ENCODE measurements around the gene FAM83C.
"Not testable (repeated sequence)": the region's sequence is repeated elsewhere in the genome, so short reads cannot be mapped to it uniquely, and the experiment has no call there.

FAM83C gene

DNA sequence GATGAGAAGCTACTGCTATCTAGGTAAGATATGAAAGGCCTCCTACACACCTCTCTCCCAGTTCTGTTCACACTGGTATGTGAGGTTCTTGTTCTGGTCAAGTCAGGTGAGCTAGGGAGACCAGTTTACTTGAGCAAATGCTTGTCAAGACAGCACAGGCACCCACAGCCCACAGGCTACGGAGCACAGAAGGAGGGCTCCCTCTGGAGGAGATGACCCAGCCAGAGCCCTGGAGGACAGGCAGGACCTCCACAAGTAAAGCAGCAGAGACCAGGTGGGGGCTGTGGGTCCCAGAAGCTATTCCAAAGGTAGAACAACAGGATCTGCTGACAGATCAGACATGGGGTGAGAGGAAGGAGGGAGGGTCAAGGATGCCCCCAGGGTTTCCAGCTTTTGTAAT is 27.5 kb downstream of the FAM83C start:
- in situ Hi-C loops (cut with MboI; ENCODE audit: low sequenced_read_pairs, unreplicated experiment), result no loop called here
- TF ChIP-seq, protein P1, sequence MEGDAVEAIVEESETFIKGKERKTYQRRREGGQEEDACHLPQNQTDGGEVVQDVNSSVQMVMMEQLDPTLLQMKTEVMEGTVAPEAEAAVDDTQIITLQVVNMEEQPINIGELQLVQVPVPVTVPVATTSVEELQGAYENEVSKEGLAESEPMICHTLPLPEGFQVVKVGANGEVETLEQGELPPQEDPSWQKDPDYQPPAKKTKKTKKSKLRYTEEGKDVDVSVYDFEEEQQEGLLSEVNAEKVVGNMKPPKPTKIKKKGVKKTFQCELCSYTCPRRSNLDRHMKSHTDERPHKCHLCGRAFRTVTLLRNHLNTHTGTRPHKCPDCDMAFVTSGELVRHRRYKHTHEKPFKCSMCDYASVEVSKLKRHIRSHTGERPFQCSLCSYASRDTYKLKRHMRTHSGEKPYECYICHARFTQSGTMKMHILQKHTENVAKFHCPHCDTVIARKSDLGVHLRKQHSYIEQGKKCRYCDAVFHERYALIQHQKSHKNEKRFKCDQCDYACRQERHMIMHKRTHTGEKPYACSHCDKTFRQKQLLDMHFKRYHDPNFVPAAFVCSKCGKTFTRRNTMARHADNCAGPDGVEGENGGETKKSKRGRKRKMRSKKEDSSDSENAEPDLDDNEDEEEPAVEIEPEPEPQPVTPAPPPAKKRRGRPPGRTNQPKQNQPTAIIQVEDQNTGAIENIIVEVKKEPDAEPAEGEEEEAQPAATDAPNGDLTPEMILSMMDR (IDR thresholded peaks at IDR 0.05; ENCODE audit: borderline replicate concordance, control extremely low read depth, extremely low read depth, insufficient read depth, missing control alignments), result no peak
- no peak for DNase-seq (ENCODE audit: low spot score)

DNA sequence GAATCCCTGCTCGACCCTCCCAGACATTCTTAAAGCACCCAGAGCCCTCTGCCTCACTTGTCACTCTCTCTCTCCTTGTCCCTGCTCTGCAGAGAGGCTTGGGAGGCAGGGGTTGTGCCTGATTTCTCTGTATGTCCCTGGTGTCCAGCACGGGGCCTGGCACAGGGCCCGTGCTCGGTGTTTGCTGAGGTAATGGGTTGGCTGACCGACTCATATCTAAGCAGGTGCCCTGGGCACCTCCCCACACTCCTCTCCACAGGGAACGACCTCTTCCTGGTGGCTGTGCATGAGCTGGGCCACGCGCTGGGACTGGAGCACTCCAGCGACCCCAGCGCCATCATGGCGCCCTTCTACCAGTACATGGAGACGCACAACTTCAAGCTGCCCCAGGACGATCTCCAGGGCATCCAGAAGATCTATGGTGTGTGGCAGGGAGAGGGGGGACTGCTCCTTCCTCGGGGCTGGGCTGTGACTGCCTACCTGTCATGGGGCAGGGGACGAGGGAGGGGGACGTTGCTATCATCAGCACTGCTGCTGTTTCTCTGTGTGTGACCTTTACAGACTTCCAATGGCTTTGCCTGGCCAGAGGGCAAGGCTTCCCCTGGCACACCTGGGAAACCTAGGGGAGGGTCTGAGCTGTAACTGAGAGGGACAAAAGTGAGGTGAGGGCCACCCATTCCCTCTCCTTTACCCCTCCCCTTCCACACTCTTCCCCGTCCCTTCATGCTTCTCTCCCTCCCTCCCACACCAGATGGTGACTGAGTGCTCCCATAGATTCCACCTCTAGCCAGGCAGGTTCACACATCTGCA is 28.5 kb downstream of the FAM83C start:
- TF ChIP-seq, protein P1 (IDR thresholded peaks at IDR 0.05; ENCODE audit: borderline replicate concordance, control extremely low read depth, extremely low read depth, insufficient read depth, missing control alignments), result no peak
- in situ Hi-C loops (cut with MboI; ENCODE audit: low sequenced_read_pairs, unreplicated experiment), result no loop called here
- DNase-seq (ENCODE audit: low spot score), result no peak

DNA sequence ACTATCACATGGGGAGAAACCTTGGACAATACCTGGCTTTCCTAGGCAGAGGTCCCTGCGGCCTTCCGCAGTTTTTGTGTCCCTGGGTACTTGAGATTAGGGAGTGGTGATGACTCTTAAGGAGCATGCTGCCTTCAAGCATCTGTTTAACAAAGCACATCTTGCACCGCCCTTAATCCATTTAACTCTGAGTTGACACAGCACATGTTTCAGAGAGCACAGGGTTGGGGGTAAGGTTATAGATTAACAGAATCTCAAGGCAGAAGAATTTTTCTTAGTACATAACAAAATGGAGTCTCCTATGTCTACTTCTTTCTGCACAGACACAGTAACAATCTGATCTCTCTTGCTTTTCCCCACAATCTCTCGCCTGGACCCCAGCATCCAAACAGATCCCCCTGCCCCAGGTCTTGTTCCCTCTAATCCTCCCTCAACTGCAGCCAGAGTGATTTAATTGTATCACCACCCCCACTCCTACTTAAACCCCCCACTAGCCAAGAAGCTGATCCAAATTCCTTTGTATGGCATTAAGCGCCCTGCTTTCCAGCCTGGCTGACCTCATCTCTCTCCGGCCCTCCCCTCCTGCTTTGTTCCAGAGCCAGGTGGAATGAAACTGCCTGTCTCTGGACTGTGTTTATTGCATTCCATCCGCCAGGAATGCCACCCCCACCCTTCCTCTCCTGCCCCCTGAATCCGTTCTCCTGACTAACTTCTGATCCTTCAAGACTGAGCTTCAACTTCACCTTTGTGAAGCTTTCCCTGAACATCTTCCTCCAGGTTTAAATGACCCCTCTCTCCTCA is 29.3 kb downstream of the FAM83C start:
- in situ Hi-C loops (cut with MboI; ENCODE audit: low sequenced_read_pairs, unreplicated experiment); DNase-seq (ENCODE audit: low spot score): not testable (repeated sequence)

DNA sequence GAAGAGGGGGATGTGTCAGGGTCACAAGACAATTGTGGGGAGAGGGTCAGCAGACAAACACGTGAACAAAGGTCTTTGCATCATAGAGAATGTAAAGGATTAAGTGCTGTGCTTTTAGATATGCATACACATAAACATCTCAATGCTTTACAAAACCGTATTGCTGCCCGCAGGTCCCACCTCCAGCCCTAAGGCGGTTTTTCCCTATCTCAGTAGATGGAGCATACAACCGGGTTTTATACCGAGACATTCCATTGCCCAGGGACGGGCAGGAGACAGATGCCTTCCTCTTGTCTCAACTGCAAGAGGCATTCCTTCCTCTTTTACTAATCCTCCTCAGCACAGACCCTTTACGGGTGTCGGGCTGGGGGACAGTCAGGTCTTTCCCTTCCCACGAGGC is 29.9 kb downstream of the FAM83C start:
- in situ Hi-C loops (cut with MboI; ENCODE audit: low sequenced_read_pairs, unreplicated experiment); DNase-seq (ENCODE audit: low spot score): not testable (repeated sequence)

DNA sequence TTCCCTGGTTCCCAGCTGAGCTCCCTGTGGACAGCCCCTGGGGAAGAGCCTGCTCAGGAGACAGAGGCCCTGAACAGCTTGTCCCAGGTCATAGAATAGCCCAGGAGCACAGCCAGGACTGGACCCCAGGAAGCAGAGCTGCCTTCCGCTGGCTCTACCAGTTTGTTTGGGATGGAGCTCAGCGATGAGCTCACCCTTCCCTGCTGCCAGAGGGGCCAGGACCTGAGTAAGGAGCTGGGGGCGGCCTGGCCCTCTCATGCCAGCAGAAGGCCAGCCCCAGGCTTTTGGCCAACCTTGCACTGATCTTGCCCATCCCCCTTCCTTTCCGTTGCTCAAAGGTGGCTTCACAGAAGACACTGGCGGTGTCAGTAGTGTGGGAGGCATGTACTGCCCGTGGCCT is 31.8 kb downstream of the FAM83C start:
- DNase-seq (ENCODE audit: low spot score), result no peak
- TF ChIP-seq, protein P1 (IDR thresholded peaks at IDR 0.05; ENCODE audit: borderline replicate concordance, control extremely low read depth, extremely low read depth, insufficient read depth, missing control alignments), result no peak
- in situ Hi-C loops (cut with MboI; ENCODE audit: low sequenced_read_pairs, unreplicated experiment), result no loop called here

DNA sequence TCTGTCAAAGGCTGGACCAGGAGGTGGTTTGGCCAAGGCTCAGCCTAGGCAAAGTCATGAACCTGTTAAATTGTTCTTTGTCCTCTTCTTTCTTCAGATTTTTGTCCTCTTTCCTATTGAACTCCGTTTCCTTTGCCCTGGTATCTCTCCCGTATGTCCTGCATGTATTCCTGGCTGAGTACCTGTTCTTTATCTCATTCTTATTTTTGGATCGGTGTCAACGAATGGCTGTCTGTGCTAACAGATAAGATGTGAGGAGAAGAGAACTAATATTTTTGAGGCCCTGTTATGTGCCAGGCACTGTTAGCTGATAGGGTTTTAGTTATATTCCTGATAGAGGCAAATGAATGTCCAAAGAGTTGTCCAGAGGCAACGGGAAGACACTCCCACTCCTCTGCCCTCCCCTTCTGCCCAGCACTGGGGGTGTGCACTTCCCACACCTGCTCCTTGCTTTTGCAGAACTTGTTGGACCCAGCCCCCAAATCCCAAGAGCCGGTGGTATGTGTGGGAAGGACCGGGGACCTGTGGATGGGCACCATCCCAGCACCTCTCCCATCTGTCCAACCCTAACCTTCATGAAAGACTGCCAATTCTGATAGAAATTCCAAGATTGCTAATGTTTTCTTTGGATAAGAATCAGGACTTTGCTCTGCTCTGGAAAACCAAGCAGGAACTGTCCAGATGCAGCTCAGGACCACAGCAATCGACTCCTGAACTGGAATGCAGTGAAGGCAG is 34.9 kb downstream of the FAM83C start:
- TF ChIP-seq, protein P1 (IDR thresholded peaks at IDR 0.05; ENCODE audit: borderline replicate concordance, control extremely low read depth, extremely low read depth, insufficient read depth, missing control alignments), result no peak
- no peak for DNase-seq (ENCODE audit: low spot score)
- in situ Hi-C loops (cut with MboI; ENCODE audit: low sequenced_read_pairs, unreplicated experiment), result no loop called here

DNA sequence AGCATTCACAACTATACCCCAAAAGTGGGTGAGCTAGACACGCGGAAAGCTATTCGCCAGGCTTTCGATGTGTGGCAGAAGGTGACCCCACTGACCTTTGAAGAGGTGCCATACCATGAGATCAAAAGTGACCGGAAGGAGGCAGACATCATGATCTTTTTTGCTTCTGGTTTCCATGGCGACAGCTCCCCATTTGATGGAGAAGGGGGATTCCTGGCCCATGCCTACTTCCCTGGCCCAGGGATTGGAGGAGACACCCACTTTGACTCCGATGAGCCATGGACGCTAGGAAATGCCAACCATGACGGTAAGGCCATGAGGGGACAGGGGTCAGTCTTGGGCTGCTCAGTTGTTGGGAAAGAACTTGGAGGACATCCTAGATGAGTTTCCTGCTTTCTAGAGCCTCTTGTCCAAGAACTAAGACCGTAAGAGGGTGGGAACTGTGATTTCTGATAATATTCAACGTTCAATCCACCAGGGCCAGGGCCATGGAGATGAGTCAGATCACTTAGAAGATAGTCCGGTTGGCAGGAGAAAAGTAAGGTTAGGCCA is 37.7 kb downstream of the FAM83C start:
- TF ChIP-seq, protein P1 (IDR thresholded peaks at IDR 0.05; ENCODE audit: borderline replicate concordance, control extremely low read depth, extremely low read depth, insufficient read depth, missing control alignments), result no peak
- in situ Hi-C loops (cut with MboI; ENCODE audit: low sequenced_read_pairs, unreplicated experiment), result no loop called here
- DNase-seq (ENCODE audit: low spot score), result no peak

All from GM13976 (cell line).